HG03045 (cell line): Measurements from ENCODE around the gene LENG8.

ENCODE experiments used
- ATAC-seq: cut with Tn5 transposase; IDR thresholded peaks from one replicate; pipeline ENCODE4 v1.9.1; 2021; ENCODE audit warnings: mild to moderate bottlenecking, moderate library complexity; ENCODE audit not compliant: unreplicated experiment

Gene LENG8

GRCh38 chr19:54448774-54449700 is at the start of gene LENG8:
LENG8 (plus strand) TSS chr19:54449199; CDS start chr19:54451345, 2,146 bp downstream.
- ATAC-seq, result peak; percentile 85

- no peak for ATAC-seq
These were observed 48.1 kb upstream of the LENG8 start for GRCh38 chr19:54400913-54401312.

- no peak for ATAC-seq
These were observed 45.9 kb upstream of the LENG8 start for GRCh38 chr19:54403054-54403453.

GRCh38 chr19:54405628-54406027 is 43.4 kb upstream of the LENG8 start:
- ATAC-seq, result no peak

- ATAC-seq, result no peak
These were observed 41.2 kb upstream of the LENG8 start for GRCh38 chr19:54407780-54408179.

GRCh38 chr19:54408456-54409026 is 40.5 kb upstream of the LENG8 start:
- ATAC-seq, result no peak

GRCh38 chr19:54411033-54411432 is 38.0 kb upstream of the LENG8 start:
- ATAC-seq, result no peak

- no peak for ATAC-seq
These were observed 36.1 kb upstream of the LENG8 start for GRCh38 chr19:54412877-54413276.

- ATAC-seq, result no peak
These were observed 34.8 kb upstream of the LENG8 start for GRCh38 chr19:54414156-54414555.

- no peak for ATAC-seq
These were observed 33.6 kb upstream of the LENG8 start, which contains the start of gene TTYH1 for GRCh38 chr19:54415208-54415900. TTYH1 (plus strand) TSS chr19:54415464; CDS start chr19:54415553, 89 bp downstream.

GRCh38 chr19:54415901-54416673 is 32.9 kb upstream of the LENG8 start:
- no peak for ATAC-seq

GRCh38 chr19:54416695-54417491 is 32.1 kb upstream of the LENG8 start:
- no peak for ATAC-seq

- ATAC-seq, result no peak
These were observed 30.7 kb upstream of the LENG8 start for GRCh38 chr19:54418030-54418929.

- no peak for ATAC-seq
These were observed 29.8 kb upstream of the LENG8 start for GRCh38 chr19:54418930-54419800.

GRCh38 chr19:54420068-54420382 is 29.0 kb upstream of the LENG8 start:
- no peak for ATAC-seq

- no peak for ATAC-seq
These were observed 28.4 kb upstream of the LENG8 start for GRCh38 chr19:54420383-54421168.

- no peak for ATAC-seq
These were observed 27.9 kb upstream of the LENG8 start for GRCh38 chr19:54421169-54421516.

GRCh38 chr19:54421521-54421920 is 27.5 kb upstream of the LENG8 start:
- ATAC-seq, result no peak
